Activated CD8-positive, alpha-beta T cell treated with anti-CD3 and anti-CD28 coated beads for 36 hours (primary cell): ENCODE data around the gene COL5A2. TPM values are rescaled to one million over a fixed set of nuclear protein-coding genes. Genes with fewer than 3 reads are reported as not detected.

Experiments
- ATAC-seq: fragments of 200-7000 bp; cut with Tn5 transposase; one replicate; pipeline ENCODE4 v1.10.0; 2021; ENCODE audit warnings: mild to moderate bottlenecking, moderate library complexity
- CTCF ChIA-PET: fragments of 350-600 bp; sonication (Branson Sonifier 250); formaldehyde crosslinking; loops from one replicate; lab custom pipeline; 2021; ENCODE audit warnings: antibody characterized with exemption; lab: Charles Lee
- POLR2A ChIA-PET: fragments of 350-600 bp; sonication (Branson Sonifier 250); formaldehyde crosslinking; loops from one replicate; lab custom pipeline; 2021; ENCODE audit warnings: antibody characterized with exemption; lab: Charles Lee
- DNase-seq: peaks from one replicate; pipeline ENCODE4 v3.0.0-alpha.2; 2020
- H3K27ac Mint-ChIP-seq: one replicate; pipeline ENCODE4 v1.8.0; 2021; ENCODE audit warnings: mild to moderate bottlenecking, mixed read lengths
- H3K27me3 Mint-ChIP-seq: one replicate; pipeline ENCODE4 v1.8.0; 2021; ENCODE audit warnings: mixed read lengths
- H3K36me3 Mint-ChIP-seq: one replicate; pipeline ENCODE4 v1.8.0; 2021; ENCODE audit warnings: low read depth, mixed read lengths
- H3K4me1 Mint-ChIP-seq: one replicate; pipeline ENCODE4 v1.8.0; 2021; ENCODE audit warnings: low read depth, mixed read lengths
- H3K4me3 Mint-ChIP-seq: one replicate; pipeline ENCODE4 v1.8.0; 2021; ENCODE audit warnings: mild to moderate bottlenecking, moderate library complexity, mixed read lengths
- H3K9me3 Mint-ChIP-seq: one replicate; pipeline ENCODE4 v1.8.0; 2021; ENCODE audit warnings: mixed read lengths
- intact Hi-C: fragments of 100-400 bp; cut with micrococcal nuclease; formaldehyde crosslinking; loops from one replicate; pipeline ENCODE4 v1.10.0; 2022
- total RNA-seq, 2 experiments: library from RNA; stranded (reverse); gene quantifications; one replicate each; pipeline ENCODE4 v1.2.3, GENCODE V29; 2021
- TF ChIP-seq, protein P1 (sequence below): fragments of 200-600 bp; IDR thresholded peaks from one replicate; pipeline ENCODE4 v1.8.0; 2022; ENCODE audit warnings: antibody characterized with exemption, mild to moderate bottlenecking

Gene COL5A2
- total RNA-seq, 2 experiments from 2014 or later, result 2.3 to 3.3 TPM

DNA sequence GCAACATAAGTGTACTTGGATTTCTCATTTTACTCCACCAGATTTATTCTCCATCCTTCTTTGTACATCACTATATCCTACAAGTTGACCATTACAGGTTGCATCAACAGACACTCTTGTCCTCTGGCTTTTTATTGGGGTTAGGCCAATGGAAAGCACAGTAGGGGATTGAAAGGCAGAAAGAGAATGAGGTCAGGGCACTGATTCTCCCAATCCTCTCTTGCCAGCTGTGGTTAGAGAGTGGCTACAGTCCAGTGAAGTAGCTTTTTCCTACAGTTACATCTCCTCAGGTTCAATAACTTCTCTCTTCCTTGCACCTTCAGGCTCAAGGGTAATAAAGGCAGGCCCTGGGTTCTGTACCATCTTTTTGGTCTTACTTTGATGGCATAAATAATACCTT is 20.2 kb upstream of the COL5A2 start:
- TF ChIP-seq, protein P1, sequence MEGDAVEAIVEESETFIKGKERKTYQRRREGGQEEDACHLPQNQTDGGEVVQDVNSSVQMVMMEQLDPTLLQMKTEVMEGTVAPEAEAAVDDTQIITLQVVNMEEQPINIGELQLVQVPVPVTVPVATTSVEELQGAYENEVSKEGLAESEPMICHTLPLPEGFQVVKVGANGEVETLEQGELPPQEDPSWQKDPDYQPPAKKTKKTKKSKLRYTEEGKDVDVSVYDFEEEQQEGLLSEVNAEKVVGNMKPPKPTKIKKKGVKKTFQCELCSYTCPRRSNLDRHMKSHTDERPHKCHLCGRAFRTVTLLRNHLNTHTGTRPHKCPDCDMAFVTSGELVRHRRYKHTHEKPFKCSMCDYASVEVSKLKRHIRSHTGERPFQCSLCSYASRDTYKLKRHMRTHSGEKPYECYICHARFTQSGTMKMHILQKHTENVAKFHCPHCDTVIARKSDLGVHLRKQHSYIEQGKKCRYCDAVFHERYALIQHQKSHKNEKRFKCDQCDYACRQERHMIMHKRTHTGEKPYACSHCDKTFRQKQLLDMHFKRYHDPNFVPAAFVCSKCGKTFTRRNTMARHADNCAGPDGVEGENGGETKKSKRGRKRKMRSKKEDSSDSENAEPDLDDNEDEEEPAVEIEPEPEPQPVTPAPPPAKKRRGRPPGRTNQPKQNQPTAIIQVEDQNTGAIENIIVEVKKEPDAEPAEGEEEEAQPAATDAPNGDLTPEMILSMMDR, result no peak
- Mint-ChIP-seq H3K9me3 (no peaks in the 10 kb centered on the region), H3K27ac (no peak overlapping the region), H3K27me3 (no peaks in the 10 kb centered on the region), H3K4me1 (peaks cover 8% of the 10 kb centered on the region), H3K4me3 (no peak overlapping the region), H3K36me3 (no peaks in the 10 kb centered on the region)
- POLR2A ChIA-PET, result no interaction called here
- DNase-seq (no peak), ATAC-seq (no peak)
- intact Hi-C loops, result no loop called here
- CTCF ChIA-PET, result no interaction called here

DNA sequence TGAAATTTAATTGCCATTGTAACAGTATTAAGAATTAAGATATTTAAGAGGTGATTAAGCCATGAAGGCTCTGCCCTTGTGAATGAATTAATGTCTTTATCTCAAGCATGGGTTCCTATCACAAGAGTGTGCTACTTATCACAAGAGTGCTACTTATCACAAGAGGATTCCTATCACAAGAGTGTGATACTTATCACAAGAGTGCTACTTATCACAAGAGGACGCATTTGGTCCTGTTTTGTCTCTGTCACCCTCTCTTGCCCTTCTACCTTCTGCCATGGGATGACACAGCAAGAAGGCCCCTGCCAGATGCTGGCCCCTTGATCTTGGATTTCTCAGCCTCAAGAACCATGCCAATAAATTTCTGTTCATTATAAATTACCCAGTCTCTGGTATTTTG is 13.2 kb upstream of the COL5A2 start:
- Mint-ChIP-seq H3K9me3 (no peaks in the 10 kb centered on the region), H3K4me1 (no peaks in the 10 kb centered on the region), H3K27me3 (no peaks in the 10 kb centered on the region), H3K27ac (no peak overlapping the region), H3K36me3 (no peaks in the 10 kb centered on the region), H3K4me3 (no peak overlapping the region)
- POLR2A ChIA-PET, result no interaction called here
- CTCF ChIA-PET, result interaction anchor here (1.3 kb wide), 1 partner anchor 14 kb away, joined by 3 read pairs; the partner anchor contains the start of gene COL5A2
- TF ChIP-seq, protein P1, result no peak
- ATAC-seq (no peak), DNase-seq (no peak)
- intact Hi-C loops, result no loop called here

DNA sequence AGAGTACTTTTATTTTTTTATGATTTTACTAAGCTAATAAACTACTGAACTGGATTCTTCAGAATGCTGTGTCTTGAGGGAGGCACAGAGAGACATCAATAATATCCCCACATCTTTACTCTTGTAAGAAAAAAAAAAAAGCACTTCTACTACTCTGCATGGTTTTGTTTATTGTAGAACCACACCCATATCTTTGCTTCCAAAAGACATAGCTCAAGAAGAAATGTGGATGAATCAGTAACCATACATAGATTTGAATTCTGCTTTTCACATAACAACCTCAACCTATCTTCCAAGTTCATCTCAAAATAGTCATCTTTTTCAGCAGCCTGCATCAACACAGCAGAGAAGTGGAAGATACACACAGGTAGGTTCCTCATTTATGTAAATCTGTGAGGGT is 12.2 kb upstream of the COL5A2 start:
- DNase-seq (no peak), ATAC-seq (no peak)
- TF ChIP-seq, protein P1, result no peak
- intact Hi-C loops, result no loop called here
- ChIA-PET CTCF (interaction anchor here (1.3 kb wide), 1 partner anchor 13 kb away, joined by 3 read pairs; the partner anchor contains the start of gene COL5A2), POLR2A (interaction anchor here (0.6 kb wide), 1 partner anchor 1917 kb away, joined by 3 read pairs; no protein-coding TSS in a partner anchor)
- Mint-ChIP-seq H3K9me3 (no peaks in the 10 kb centered on the region), H3K27me3 (no peaks in the 10 kb centered on the region), H3K4me1 (no peaks in the 10 kb centered on the region), H3K4me3 (no peak overlapping the region), H3K36me3 (no peaks in the 10 kb centered on the region), H3K27ac (no peak overlapping the region)

DNA sequence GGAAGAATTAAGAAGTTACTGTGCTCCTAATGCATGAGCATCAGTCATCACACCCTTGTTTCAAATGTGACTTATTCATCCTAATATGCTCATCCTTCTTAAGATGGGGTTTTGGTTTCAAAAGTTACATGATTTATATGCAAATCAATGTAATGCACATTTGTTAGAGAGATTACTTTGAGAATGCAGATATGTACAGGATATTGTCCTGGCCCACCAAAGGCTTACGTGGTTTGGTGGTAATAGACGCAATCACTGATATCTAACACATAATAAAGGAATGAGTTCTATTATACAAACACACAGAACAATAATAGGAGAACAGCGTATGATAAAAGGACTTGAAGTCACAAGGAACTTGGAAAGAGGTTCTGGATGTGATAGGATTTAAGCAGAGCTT is 11.1 kb upstream of the COL5A2 start:
- intact Hi-C loops, result no loop called here
- TF ChIP-seq, protein P1, result no peak
- H3K4me3 Mint-ChIP-seq, result no peak overlapping the region
- ChIA-PET POLR2A (no interaction called here), CTCF (no interaction called here)
- no peak for DNase-seq
- no peaks in the 10 kb centered on the region for H3K27me3 Mint-ChIP-seq
- no peaks in the 10 kb centered on the region for H3K9me3 Mint-ChIP-seq
- H3K27ac Mint-ChIP-seq, result no peak overlapping the region
- H3K4me1 Mint-ChIP-seq, result no peaks in the 10 kb centered on the region
- ATAC-seq, result no peak
- H3K36me3 Mint-ChIP-seq, result no peaks in the 10 kb centered on the region

DNA sequence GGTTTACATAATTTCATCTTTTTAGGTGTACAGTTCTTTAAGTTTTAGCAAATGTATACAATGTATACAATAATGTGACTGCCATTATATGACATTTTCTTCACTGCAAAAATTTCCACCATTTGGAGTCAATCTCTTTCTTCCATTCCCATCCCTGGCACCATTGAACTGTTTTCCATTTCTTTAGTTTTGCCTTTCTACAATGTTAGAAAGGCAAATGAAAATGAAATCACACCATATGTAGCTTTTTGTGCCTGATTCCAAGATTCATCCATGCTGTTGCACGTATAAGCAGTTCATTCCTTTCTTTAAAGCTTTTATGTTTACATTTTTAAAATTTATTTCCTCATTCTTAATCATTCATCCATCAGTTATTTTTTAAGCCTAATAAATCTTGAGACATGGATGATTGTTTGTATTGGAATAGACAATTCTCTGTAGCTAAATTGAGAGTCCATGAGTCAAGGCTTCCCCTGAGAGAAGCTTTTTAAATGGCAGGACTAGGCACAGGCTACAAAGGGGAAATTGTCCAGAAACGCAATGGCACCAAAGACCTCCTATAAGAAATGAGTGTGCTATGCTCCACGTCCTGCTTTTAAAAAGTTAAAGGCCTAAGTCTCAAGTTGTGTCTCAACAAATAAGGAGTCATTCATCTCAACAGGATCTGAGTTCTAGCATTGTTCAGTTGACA is 8.7 kb upstream of the COL5A2 start:
- H3K4me3 Mint-ChIP-seq, result no peak overlapping the region
- H3K27ac Mint-ChIP-seq, result no peak overlapping the region
- no peaks in the 10 kb centered on the region for H3K27me3 Mint-ChIP-seq
- ATAC-seq, result no peak
- TF ChIP-seq, protein P1, result no peak
- ChIA-PET CTCF (no interaction called here), POLR2A (no interaction called here)
- no peaks in the 10 kb centered on the region for H3K36me3 Mint-ChIP-seq
- DNase-seq, result no peak
- intact Hi-C loops, result no loop called here
- H3K9me3 Mint-ChIP-seq, result no peaks in the 10 kb centered on the region
- H3K4me1 Mint-ChIP-seq, result no peaks in the 10 kb centered on the region
